ENCODE results near the gene RRP1B.
"Not testable (repeated sequence)": the region's sequence is repeated elsewhere in the genome, so short reads cannot be mapped to it uniquely, and the experiment has no call there.

RRP1B gene

DNA sequence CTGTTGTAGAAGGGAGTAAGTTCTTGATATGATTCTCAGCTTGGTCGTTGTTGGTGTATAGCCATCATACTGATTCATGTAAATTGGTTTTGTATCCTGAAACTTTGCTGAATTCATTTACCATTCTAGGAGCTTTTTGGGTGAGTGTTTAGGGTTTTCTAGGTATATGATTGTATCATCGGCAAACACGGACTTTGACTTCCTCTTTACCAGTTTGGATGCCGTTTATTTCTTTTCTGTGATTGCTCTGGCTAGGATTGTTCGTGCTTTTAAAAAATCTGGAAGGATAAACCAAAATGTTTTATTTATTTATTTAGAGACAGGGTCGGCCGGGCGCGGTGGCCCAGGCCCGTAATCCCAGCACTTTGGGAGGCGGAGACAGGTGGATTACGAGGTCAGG is 20.6 kb downstream of the RRP1B start:
- DNase-seq: no peak

DNA sequence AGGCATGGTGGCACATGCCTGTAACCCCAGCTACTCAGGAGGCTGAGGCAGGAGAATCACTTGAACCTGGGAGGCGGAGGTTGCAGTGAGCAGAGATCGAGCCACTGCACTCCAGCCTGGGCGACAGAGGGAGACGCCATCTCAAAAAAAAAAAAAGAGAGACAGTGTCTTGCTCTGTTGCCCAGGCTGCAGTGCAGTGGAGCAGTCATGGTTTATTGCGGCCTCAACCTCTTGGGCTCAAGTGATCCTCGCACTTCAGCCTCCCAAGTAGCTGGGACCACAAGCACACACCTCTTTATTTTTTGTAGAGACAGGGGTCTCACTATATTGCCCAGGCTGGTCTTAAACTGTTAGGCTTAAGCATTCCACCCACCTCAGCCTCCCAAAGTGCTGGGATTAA is 21.1 kb downstream of the RRP1B start:
- DNase-seq: not testable (repeated sequence)

DNA sequence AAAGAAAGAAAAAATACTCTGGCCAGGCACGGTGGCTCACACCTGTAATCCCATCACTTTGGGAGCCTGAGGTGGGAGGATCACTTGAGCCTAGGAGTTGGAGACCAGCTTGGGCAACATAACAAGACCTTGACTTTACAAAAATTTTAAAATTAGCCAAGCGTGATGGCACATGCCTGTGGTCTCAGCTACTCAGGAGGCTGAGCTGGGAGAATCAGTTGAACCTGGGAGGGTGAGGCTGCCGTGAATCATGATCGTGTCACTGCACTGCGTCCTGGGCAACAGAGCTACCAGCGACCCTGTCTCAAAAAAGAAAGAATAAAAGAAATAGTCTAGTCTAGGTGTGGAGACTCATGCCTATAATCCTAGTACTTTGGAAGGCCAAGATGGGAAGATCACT is 22.3 kb downstream of the RRP1B start:
- DNase-seq: no peak

DNA sequence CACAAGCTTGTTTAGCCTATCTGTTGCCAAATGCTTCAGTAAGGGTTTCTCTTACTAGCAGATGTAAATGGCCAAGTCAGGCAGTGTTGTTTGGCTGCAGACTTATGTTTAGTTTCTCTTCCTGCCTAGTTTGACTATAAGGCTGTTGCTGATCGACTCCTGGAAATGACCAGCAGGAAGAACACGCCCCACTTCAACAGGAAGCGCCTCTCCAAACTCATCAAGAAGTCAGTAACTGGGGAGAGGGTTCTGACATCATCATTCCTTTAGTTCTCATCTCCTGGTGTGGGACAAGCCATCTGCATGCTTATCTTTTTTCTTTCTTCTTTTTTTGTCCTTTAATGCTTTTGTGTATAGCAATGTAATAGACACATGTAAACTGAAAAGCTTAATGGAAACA is 25.1 kb downstream of the RRP1B start:
- DNase-seq: no peak

DNA sequence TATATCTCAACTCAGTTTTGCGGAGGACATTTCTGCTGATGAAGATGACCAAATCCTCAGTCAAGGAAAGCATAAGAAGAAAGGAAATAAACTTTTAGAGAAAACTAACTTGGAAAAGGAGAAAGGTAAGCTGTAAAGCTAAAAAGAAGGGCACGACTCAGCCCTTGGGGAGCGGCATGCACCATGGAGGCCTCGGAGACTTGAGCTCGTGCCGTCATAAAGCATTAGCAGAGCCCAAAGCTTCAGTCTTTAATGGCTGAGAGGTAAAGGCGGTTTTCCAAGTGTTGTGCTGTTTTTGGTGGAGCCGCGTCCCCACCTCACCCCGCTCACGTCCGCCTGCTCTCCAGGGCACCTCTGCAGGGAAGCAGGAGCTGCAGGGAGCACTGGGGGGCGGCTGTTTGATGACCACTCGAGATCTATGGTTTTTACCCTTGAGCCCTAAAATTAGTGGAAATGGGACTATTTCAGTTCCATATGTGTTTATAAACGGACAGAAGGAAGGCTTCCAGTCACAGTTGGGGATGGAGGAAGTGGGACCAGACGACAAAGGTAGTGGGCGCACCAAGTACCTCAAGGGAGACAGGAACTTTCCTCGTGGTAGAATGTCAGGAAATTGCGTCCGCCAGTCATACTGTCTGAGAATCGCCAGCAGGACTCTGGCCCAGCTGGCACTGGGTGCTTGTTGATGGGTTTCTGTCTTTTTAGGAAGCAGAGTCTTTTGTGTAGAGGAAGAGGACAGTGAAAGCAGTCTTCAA is 27.6 kb downstream of the RRP1B start:
- DNase-seq: no peak

DNA sequence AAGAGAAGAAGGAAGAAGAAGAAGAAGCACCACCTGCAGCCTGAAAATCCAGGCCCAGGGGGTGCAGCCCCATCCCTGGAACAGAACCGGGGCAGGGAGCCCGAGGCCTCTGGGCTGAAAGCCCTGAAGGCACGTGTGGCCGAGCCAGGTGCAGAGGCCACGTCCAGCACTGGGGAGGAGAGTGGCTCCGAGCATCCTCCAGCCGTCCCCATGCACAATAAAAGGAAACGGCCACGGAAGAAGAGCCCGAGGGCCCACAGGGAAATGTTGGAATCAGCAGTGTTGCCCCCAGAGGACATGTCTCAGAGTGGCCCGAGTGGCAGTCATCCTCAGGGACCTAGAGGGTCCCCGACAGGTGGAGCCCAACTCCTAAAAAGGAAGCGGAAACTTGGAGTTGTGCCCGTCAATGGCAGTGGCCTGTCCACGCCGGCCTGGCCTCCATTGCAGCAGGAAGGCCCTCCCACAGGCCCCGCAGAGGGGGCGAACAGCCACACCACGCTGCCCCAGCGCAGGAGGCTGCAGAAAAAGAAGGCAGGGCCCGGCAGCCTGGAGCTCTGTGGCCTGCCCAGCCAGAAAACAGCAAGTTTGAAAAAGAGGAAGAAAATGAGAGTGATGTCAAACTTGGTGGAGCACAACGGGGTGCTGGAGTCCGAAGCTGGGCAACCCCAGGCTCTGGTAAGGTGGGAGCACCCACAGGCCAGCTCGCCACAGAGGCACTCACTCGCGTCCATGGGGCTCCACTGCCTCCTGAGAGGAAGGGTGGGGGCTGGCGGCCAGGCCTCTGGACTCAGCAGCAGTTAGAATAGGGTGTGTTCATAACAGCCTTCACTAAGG is 28.4 kb downstream of the RRP1B start:
- DNase-seq: no peak

DNA sequence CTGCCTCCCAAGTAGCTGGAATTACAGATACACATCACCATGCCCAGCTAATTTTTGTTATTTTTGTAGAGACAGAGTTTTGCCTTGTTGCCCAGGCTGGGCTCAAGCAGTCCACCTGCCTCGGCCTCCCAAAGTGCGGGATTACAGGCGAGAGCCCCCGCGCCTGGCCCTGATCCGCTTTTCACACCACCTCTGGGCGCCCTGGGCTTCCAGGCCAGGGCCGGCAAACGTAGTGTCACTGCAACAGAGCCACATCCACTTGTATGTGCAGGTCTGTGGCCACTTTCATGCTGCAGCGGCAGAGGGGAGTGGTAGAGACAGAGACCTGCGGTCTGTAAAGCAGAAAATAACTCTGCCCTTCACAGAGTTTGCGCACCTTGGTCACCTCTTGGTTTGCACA is 29.5 kb downstream of the RRP1B start:
- no peak for DNase-seq

DNA sequence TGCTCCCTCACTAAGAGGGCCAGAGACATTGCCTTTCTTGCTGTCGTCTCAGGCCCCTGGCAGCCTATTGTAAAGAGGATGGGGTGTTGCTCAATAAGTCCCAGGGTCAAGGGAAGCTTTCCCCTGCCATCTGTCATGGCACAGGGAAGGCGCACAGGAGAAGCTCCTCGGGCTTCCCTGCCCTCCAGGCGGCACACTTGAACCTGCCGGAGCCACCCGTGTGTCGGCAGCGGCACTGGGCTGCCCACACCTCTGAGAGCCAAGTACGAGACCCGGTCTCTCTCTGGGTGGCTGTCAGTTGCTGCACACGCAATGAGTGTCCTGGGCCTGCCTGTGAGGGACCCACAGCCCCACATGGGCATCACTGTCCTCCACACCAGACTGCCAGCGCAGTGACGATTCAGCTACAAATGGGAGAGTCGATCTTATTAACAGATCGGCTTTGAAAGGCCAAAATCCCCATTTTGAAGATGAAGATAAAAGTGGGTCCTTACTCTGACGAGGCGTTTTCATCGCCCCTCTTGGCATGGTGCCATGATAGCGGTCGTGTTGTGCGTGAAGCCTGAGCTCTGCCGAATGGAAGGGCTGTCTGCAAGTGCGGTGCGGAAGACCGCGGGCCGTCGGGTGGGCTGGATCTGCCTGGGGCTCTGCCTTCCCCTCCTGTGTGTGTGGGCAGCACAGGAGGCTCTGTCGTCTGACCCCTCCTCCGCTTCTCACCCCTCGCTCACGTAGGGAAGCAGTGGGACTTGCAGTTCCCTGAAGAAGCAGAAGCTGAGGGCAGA is 30.4 kb downstream of the RRP1B start:
- no peak for DNase-seq

DNA sequence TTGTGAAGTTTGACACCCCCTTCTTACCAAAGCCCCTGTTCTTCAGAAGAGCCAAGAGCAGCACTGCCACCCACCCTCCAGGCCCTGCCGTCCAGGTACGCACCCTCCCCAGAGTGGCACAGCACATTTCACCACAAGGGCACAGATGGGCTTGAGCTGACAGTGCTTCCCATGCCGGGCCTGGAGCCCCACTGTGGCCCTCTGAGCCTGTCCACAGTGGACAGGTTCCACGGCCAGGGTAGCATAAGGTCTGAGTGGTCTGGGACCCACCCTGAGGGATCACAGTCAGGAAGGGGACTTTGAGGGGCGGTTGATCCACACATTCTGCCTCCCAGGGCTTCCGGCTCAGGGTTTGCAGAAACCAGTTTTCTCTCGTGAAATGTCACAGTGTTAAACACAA is 31.0 kb downstream of the RRP1B start:
- no peak for DNase-seq

DNA sequence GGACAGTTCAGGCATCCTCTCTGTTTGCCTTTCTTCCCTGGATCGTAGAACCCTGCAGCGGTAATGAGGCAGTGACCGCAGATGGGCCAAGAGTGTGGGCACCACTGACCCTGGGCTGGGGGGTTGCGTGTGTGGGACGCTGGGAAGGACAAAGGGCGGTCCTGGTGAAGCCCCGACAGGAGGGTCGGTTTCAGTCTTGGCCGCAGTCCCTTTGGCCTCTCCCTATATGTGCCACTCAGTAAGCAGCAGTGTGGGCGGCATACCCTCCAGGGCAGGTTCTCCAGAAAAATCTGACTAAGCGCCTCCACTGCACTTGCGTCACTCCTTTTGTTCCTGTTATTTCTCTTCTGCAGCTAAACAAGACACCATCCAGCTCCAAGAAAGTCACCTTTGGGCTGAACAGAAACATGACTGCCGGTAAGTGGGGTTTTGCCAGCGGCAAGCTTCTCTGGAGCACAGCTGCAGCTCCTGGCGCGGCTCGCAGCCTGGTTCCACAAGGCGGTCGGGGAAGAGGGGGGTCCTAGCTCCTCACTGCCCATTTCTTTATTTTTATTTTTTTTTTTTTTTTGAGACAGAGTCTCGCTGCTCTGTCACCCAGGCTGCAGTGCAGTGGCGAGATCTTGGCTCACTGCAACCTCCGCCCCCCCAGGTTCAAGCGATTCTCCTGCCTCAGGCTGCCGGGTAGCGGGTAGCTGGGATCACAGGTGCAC is 31.9 kb downstream of the RRP1B start:
- DNase-seq: no peak

DNA sequence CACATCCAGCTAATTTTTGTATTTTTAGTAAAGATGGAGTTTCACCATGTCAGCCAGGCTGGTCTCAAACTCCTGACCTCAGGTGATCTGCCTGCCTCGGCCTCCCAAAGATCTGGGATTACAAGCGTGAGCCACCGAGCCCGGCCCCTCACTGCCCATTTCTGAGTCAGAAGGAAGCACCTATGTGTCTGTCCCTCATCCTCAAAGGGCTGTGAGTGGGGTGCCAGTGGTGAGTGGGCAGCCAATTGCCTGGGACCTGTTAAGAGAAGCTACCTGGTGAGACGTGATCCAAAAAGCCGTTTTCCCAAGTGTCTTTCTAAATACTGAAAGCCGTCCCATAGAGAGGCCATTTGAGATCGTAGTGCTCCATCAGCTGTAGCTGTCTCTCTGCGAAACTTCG is 32.4 kb downstream of the RRP1B start:
- DNase-seq: no peak

DNA sequence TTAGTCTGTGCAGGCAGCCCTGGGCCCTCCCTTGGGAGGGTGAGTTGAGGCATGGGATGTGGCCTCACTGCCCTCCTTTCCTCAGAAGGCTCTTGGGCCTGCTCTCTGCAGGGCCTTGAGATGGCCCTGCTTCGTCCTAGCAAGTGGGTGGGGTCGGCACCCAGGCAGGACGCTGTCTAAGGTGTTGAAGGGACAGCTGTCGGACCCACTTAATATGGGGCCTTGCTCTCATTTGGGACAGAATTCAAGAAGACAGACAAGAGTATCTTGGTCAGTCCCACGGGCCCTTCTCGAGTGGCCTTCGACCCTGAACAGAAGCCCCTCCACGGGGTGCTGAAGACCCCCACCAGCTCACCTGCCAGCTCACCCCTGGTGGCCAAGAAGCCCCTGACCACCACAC is 33.6 kb downstream of the RRP1B start:
- no peak for DNase-seq

DNA sequence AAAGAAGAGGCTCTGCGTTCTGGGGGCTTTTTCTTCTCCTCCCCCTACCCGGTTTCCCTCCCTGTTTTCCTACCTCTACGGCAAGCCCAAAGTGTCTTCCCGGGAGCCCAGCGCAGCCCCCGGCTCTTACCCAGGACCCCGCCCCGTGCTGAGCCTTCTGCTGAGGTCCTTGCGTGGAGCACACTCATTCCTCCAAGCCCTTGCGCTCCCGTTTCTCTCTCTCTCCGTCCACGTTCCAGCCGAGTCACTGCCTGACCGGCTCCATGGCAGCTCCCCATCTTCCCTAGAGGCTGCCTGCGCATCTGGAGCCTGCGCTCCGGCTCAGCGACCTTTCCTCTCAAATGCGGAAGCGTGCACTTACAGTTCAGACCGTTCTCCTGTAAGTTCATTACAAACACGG is 34.6 kb downstream of the RRP1B start:
- DNase-seq: no peak

DNA sequence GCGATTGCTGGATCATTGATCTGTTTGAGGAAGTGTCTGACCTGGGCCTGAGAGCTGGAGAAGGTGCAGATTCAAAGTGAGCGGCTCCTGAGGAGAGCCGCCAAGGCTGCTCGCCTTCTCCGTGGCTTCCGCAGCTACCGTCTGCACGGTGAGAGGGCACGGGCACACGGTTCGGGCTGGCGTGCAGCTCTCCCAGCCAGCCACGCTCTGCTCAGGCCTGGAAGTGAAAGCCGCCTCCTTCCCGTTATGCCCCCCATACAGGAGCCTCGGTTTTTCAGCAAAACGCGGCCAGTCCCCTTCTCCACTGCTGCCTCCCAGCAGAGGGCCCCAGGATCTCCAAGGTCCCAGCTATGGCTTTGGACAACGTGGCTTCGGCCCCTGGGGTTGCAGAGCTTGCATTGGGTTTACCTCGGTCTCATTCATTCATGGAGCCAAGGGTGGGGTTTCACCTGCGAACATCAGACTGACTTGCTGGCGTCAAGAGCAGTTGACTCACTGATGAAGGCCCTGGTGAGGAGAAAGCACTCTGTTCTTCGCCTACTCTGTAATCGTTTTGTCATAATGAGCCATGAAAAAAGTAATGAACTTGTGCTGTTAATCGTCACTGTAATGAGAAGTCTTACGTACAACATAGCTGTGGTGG is 35.2 kb downstream of the RRP1B start:
- DNase-seq: no peak

DNA sequence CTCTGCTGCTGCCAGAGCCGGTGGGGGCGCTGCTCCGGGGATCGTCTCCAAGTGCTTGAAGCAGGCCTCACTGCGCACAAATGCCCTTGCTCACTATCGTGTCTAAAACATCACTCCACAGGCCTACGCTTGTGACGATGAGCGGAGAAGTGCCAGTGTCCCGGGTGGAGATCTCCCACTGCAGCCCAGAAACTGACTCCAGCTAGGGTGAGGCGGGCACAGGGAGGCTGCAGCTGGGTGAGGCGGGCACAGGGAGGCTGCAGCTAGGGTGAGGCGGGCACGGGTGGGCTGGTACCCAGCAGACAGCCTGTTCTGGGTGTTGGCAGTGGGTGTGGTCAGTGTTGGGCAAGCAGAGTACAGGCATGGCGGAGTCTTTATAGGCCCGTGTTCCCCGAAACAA is 36.9 kb downstream of the RRP1B start:
- DNase-seq: no peak

DNA sequence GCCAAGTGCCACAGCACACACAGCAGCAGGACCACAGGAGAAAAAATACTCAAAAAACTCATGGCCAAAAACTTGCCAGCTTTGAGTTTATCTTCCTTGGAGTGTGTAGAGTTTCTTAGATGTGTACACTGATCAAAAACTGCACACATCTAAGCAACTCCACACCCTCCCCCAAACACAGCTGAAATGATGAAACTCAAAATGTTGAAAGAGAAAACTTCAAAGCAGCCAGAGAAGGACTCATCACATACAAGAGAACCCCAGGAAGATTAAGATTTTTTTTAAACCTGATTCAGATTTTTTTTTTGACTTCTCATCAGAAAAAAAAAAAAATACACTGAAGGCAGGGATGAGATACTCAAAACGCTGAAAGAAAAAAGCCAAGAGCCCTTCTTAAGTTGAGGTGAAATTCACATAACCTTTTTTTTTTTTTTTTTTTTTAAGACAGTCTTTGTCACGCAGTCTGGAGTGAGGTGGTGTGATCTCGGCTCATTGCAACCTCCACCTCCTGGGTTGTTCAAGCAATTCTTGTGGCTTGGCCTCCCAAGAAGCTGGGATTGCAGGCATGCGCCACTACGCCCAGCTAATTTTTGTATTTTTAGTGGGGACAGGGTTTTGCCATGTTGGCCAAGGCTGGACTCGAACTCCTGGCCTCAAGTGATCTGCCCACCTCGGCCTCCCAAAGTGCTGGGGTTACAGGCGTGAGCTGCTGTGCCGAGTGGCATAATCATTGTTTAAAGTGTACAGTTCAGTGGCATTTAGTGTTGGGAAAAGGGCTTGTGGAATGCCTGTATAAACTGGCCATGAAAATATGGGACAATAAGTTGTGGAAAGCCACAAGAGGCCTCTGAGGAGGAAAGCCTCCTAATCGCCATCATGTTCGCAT is 38.6 kb downstream of the RRP1B start:
- no peak for DNase-seq

DNA sequence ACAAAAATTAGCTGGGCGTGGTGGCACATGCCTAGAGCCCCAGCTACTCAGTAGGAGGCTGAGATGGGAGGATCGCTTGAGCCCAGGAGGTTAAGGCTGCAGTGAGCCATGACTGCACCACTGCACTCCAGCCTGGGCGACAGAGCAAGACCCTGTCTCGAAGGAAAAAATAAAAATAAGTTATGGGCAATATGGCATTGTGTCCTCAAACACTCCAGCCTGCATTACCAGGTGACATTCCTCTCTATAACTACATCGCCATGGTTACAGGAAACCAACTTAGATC is 40.1 kb downstream of the RRP1B start:
- not testable (repeated sequence) for DNase-seq

DNA sequence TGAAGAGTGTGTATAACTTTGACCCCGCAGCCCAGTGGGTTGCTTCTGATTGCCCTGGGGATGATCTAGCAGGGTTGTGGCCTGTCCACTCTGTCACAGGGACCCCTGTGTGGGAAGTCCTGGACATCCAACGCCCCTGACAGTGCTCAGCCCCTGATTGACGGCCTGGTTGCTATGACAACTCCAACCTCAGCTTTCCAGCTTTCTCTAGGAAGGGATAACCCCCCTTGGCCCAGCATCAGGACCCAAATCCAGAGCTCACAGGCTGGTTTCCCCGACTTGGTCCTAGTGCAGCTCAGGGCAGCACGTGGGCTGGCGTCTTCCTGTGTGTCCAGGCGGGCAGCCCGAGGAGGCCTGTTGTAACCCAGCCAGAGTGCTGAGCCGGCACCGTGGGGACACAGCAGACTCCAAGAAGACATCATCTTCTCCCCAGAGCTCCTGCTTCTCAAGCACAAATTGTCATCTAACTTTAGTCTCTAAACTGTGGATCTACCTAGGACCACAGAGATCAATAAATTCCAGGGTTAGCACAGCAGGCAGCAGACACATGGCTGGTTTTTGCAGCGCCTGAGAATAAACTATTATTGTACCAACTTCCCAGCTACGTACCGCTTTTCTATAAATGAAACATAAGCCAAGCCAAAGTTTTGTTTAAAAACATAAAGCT is 40.7 kb downstream of the RRP1B start:
- DNase-seq: no peak

DNA sequence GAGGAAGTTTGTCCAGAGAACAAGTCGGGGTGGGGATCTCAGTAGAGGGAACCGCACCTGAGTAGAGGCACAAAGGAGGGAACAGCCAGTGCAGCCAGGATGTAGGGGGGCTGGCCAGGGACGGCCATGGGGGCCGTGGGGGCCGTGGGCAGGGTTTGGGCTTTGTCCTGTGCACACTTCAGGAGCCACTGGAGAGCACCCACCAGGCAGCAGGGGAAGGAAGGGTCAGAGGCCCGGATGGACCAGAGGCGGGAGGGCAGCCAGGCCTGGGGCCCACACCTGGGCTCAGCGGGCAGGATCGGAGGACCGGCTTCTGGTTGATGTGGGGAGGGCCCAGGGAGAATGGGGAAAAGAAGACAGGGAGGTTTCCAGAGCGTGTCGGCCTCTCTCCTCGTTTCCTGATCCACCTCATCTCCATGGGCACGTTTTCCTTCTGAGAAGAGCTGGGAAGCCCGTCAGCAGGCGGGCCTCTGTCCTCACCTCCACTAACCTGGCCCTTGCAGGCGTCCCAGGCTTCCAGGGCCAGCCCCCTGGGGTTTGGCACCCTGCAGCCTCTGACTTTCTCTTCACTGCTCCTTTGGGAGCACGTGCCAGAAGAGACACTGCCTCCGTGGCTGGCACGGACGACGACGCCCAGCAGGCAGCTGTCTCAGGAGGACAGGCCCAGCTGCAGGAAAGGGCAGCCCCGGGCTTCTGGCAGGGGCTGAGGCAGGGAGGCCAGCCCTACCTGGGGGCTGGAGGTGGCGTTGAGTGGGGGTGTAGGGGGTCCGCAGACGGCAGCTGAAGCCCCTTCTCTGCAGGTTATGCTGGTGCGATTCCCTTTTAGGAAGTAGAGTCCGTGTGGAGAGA is 42.8 kb downstream of the RRP1B start:
- DNase-seq: no peak

DNA sequence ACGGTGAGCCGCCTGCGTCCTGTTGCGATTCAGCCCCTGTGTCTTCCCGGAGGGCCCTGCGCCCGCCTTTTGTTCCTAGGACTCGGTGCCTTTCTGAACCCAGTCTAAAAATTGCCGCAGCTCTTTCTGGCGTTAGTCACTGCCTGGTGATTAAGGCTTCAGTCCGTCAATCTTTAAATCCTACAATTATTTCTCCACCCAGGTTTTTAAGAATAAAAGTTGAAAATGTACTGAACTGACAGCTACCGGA is 43.4 kb downstream of the RRP1B start:
- no peak for DNase-seq

Measured in CD4-positive, alpha-beta T cell treated with Interleukin-4 for 4 hours (primary cell).